Thoracic aorta (tissue), 2 donors: ENCODE measurements around the gene EIF4E3. TPM values are rescaled to one million over a fixed set of nuclear protein-coding genes. Genes with fewer than 3 reads are reported as not detected.

Experiments
- ATAC-seq: fragments of 150-250 bp; one replicate; pipeline ENCODE4 v1.8.0; 2017; ENCODE audit warnings: low read depth; ENCODE audit not compliant: insufficient number of reproducible peaks, low FRiP score
- DNase-seq: peaks from one replicate; pipeline ENCODE4 v3.0.0-alpha.2; 2020; ENCODE audit warnings: low spot score
- H3K27ac ChIP-seq, 2 donors: fragments of 200-600 bp; sonication (generic); 1 replicate in 1 of 2; 2 replicates in 1 of 2; pipeline ENCODE4 v1.5.1; 2016; ENCODE audit warnings: mild to moderate bottlenecking in 2 of 2, moderate library complexity in 2 of 2
- H3K27me3 ChIP-seq: fragments of 200-600 bp; sonication (generic); replicated peaks from 2 replicates; pipeline ENCODE4 v1.6.0; 2016; ENCODE audit warnings: mild to moderate bottlenecking; ENCODE audit not compliant: insufficient read depth
- H3K36me3 ChIP-seq: fragments of 200-600 bp; sonication (generic); one replicate; pipeline ENCODE4 v1.5.1; 2016
- H3K4me1 ChIP-seq, 2 donors: fragments of 200-600 bp; sonication (generic); 1 replicate in 1 of 2; 2 replicates in 1 of 2; pipeline versions ENCODE4 v1.5.1 to v1.6.0; 2016; ENCODE audit warnings: low read depth in 2 of 2, mild to moderate bottlenecking in 1 of 2; ENCODE audit not compliant: control insufficient read depth in 1 of 2
- H3K4me3 ChIP-seq: fragments of 200-600 bp; sonication (generic); 2 replicates; pipeline ENCODE4 v1.5.1; 2016; ENCODE audit warnings: mild to moderate bottlenecking
- H3K9me3 ChIP-seq: fragments of 200-600 bp; sonication (generic); 2 replicates; pipeline ENCODE4 v1.5.1; 2016
- CTCF ChIP-seq: fragments of 200-600 bp; sonication (generic); IDR thresholded peaks from one replicate; pipeline ENCODE4 v1.5.1; 2019; ENCODE audit warnings: antibody characterized with exemption
- total RNA-seq, 2 donors: library from RNA; depleted of rRNA; stranded (reverse); fragments of >200 nt; gene quantifications; one replicate each; pipeline versions ENCODE4 v1.1.0 to v1.2.3, GENCODE V29; 2016

Gene EIF4E3
- total RNA-seq: 10 to 100 TPM in 1 of 2 donors, 1 to 10 TPM in 1; 8.8 to 12.1 TPM

GRCh38 chr3:71725271-71725991 lies at the start of gene EIF4E3:
TSS of gene EIF4E3 (minus strand) at chr3:71725402. CDS start at chr3:71725367, 35 bp downstream.
- peaks cover 8 to 12% of the 10 kb centered on the region in 2 donors for H3K4me1 ChIP-seq
- H3K4me3 ChIP-seq: peak within 1 kb of the TSS; percentile 96
- no peaks in the 10 kb centered on the region for H3K27me3 ChIP-seq
- TF ChIP-seq CTCF: no peak
- H3K36me3 ChIP-seq: no peaks in the 10 kb centered on the region
- DNase-seq: no peak
- peak; percentile 51 for ATAC-seq
- no peaks in the 10 kb centered on the region for H3K9me3 ChIP-seq
- H3K27ac ChIP-seq: peak within 1 kb of the TSS in 1 of 2 donors; percentile 48

GRCh38 chr3:71771884-71772283 lies 46.7 kb upstream of the EIF4E3 start:
- Histone ChIP-seq H3K27me3 (no peaks in the 10 kb centered on the region), H3K27ac (no peak overlapping the region), H3K4me1 (no peaks in the 10 kb centered on the region), H3K4me3 (no peak overlapping the region), H3K9me3 (no peaks in the 10 kb centered on the region), H3K36me3 (no peaks in the 10 kb centered on the region)
- no peak for ATAC-seq
- no peak for TF ChIP-seq CTCF
- no peak for DNase-seq

- no peaks in the 10 kb centered on the region for H3K36me3 ChIP-seq
- H3K27me3 ChIP-seq: no peaks in the 10 kb centered on the region
- no peak overlapping the region for H3K4me3 ChIP-seq
- no peak for DNase-seq
- TF ChIP-seq CTCF: no peak
- no peaks in the 10 kb centered on the region for H3K4me1 ChIP-seq
- ATAC-seq: no peak
- no peaks in the 10 kb centered on the region for H3K9me3 ChIP-seq
- H3K27ac ChIP-seq: no peak overlapping the region
These were observed 45.9 kb upstream of the EIF4E3 start for GRCh38 chr3:71771126-71771525.

- ATAC-seq (no peak), DNase-seq (no peak)
- Histone ChIP-seq H3K36me3 (no peaks in the 10 kb centered on the region), H3K9me3 (no peaks in the 10 kb centered on the region), H3K4me1 (no peaks in the 10 kb centered on the region), H3K27me3 (no peaks in the 10 kb centered on the region), H3K27ac (no peak overlapping the region), H3K4me3 (no peak overlapping the region)
- TF ChIP-seq CTCF: no peak
These were observed 38.2 kb upstream of the EIF4E3 start for GRCh38 chr3:71763426-71763825.

- TF ChIP-seq CTCF: no peak
- ATAC-seq (no peak), DNase-seq (no peak)
- H3K27ac ChIP-seq: no peak overlapping the region
- H3K4me3 ChIP-seq: no peak overlapping the region
- H3K27me3 ChIP-seq: no peaks in the 10 kb centered on the region
- no peaks in the 10 kb centered on the region for H3K36me3 ChIP-seq
- no peaks in the 10 kb centered on the region for H3K4me1 ChIP-seq
- no peaks in the 10 kb centered on the region for H3K9me3 ChIP-seq
These were observed 34.9 kb upstream of the EIF4E3 start for GRCh38 chr3:71760140-71760539.
